ENCODE measurements around the gene PALMD.

DNA sequence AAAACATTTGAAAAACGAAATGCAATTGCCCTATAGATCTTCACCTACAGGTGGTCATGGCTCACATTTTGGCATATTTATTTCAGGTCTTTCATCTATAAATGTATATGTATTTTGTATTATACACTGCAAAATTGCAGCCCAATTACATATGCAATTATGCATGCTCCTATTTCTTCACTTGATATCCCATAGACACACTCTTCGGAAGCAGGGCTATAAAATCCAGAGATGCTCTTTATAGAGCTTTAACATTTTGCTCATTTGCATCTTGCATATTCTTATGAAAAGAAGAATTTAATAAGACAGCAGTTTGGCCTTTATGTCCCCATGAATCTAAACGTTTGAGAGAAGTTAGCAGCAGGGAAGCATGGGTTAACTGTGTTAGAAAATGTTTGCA lies 44.7 kb upstream of the PALMD start:
- TF ChIP-seq POLR2A (IDR thresholded peaks at IDR 0.05; ENCODE audit: low read length) (no peak), GATA1 (IDR thresholded peaks at IDR 0.05; ENCODE audit: low read depth, low read length) (no peak)

All from erythroblast (primary cell).